Liver (tissue), 9 donors: ENCODE results near the gene TNK1. TPM values are rescaled to one million over a fixed set of nuclear protein-coding genes. Genes with fewer than 3 reads are reported as not detected.

Source experiments
- DNase-seq: peaks from one replicate; pipeline ENCODE4 v3.0.0-alpha.2; 2017; ENCODE audit warnings: low spot score
- H3K27ac ChIP-seq, 2 donors: one replicate each; pipeline ENCODE4 v1.7.0; 2013; ENCODE audit warnings: inconsistent platforms in 2 of 2, low read length in 2 of 2, control low read depth in 1 of 2, low read depth in 1 of 2, mild to moderate bottlenecking in 1 of 2
- H3K27me3 ChIP-seq, 4 donors: one replicate each; pipeline versions ENCODE4 v1.6.1 to v1.7.0; 2013; ENCODE audit warnings: low read length in 3 of 4, inconsistent platforms in 1 of 4, mild to moderate bottlenecking in 1 of 4, moderate library complexity in 1 of 4; ENCODE audit not compliant: control insufficient read depth in 4 of 4, insufficient read depth in 4 of 4
- H3K36me3 ChIP-seq, 4 donors: one replicate each; pipeline versions ENCODE4 v1.6.1 to v1.7.0; 2013; ENCODE audit warnings: low read length in 3 of 4, mild to moderate bottlenecking in 3 of 4, low read depth in 1 of 4, moderate library complexity in 1 of 4; ENCODE audit not compliant: control insufficient read depth in 4 of 4, insufficient read depth in 3 of 4
- H3K4me1 ChIP-seq, 4 donors: one replicate each; pipeline versions ENCODE4 v1.6.1 to v1.7.0; 2013; ENCODE audit warnings: low read length in 3 of 4, mild to moderate bottlenecking in 3 of 4, moderate library complexity in 1 of 4; ENCODE audit not compliant: control insufficient read depth in 4 of 4, insufficient read depth in 4 of 4
- H3K4me3 ChIP-seq, 3 donors: one replicate each; pipeline versions ENCODE4 v1.6.1 to v1.7.0; 2013; ENCODE audit warnings: low read length in 3 of 3, control low read depth in 1 of 3, low read depth in 1 of 3, mild to moderate bottlenecking in 1 of 3
- H3K9ac ChIP-seq, 2 donors: one replicate each; pipeline ENCODE4 v1.7.0; 2013; ENCODE audit warnings: low read length in 2 of 2, mild to moderate bottlenecking in 2 of 2, moderate library complexity in 2 of 2, control low read depth in 1 of 2, low read depth in 1 of 2
- H3K9me3 ChIP-seq, 4 donors: one replicate each; pipeline versions ENCODE4 v1.6.1 to v1.7.0; 2013; ENCODE audit warnings: low read length in 3 of 4; ENCODE audit not compliant: control insufficient read depth in 4 of 4
- ATF3 ChIP-seq: IDR thresholded peaks from 2 replicates; pipeline ENCODE4 v1.6.1; 2016; ENCODE audit warnings: antibody characterized with exemption
- CTCF ChIP-seq: fragments of 150-350 bp; IDR thresholded peaks from 2 replicates; pipeline ENCODE4 v1.5.1; 2017; ENCODE audit warnings: improper control_type of control experiment, low read depth, low read length; ENCODE audit not compliant: missing input control
- EGR1 ChIP-seq, 2 donors: IDR thresholded peaks; 2 replicates each; pipeline ENCODE4 v1.6.1; 2016 to 2018; ENCODE audit warnings: antibody characterized with exemption in 2 of 2, low read depth in 2 of 2
- FOXA1 ChIP-seq: IDR thresholded peaks from 2 replicates; pipeline ENCODE4 v1.6.1; 2016; ENCODE audit warnings: antibody characterized with exemption
- FOXA2 ChIP-seq: IDR thresholded peaks from 2 replicates; pipeline ENCODE4 v1.6.1; 2016; ENCODE audit warnings: antibody characterized with exemption
- GABPA ChIP-seq, 2 donors: IDR thresholded peaks in 1 of 2; conservative IDR thresholded peaks in 1 of 2; 2 replicates each; pipeline ENCODE4 v1.6.1; 2016; ENCODE audit warnings: antibody characterized with exemption in 2 of 2, mild to moderate bottlenecking in 1 of 2, moderate library complexity in 1 of 2
- HNF4A ChIP-seq, 2 donors: conservative IDR thresholded peaks; 2 replicates each; pipeline ENCODE4 v1.6.1; 2016; ENCODE audit warnings: antibody characterized with exemption in 2 of 2, mild to moderate bottlenecking in 2 of 2
- HNF4G ChIP-seq: IDR thresholded peaks from 2 replicates; pipeline ENCODE4 v1.6.1; 2016; ENCODE audit warnings: antibody characterized with exemption
- JUND ChIP-seq, 2 donors: IDR thresholded peaks; 2 replicates each; pipeline ENCODE4 v1.6.1; 2016; ENCODE audit warnings: antibody characterized with exemption in 2 of 2
- MAX ChIP-seq: IDR thresholded peaks from 2 replicates; pipeline ENCODE4 v1.6.1; 2016; ENCODE audit warnings: antibody characterized with exemption
- NR2F2 ChIP-seq: IDR thresholded peaks from 2 replicates; pipeline ENCODE4 v1.6.1; 2016; ENCODE audit warnings: antibody characterized with exemption
- RAD21 ChIP-seq, 2 donors: IDR thresholded peaks; 2 replicates each; pipeline ENCODE4 v1.6.1; 2016; ENCODE audit warnings: antibody characterized with exemption in 2 of 2, mild to moderate bottlenecking in 2 of 2
- REST ChIP-seq: IDR thresholded peaks from 2 replicates; pipeline ENCODE4 v1.6.1; 2016; ENCODE audit warnings: antibody characterized with exemption, mild to moderate bottlenecking
- RXRA ChIP-seq, 2 donors: IDR thresholded peaks; 2 replicates each; pipeline ENCODE4 v1.6.1; 2017 to 2018; ENCODE audit warnings: antibody characterized with exemption in 2 of 2, mild to moderate bottlenecking in 1 of 2
- SP1 ChIP-seq: IDR thresholded peaks from 2 replicates; pipeline ENCODE4 v1.6.1; 2018; ENCODE audit warnings: antibody characterized with exemption, mild to moderate bottlenecking
- TAF1 ChIP-seq: conservative IDR thresholded peaks from 2 replicates; pipeline ENCODE4 v1.6.1; 2016; ENCODE audit warnings: antibody characterized with exemption, mild to moderate bottlenecking
- YY1 ChIP-seq: IDR thresholded peaks from 2 replicates; pipeline ENCODE4 v1.6.1; 2016; ENCODE audit warnings: antibody characterized with exemption, mild to moderate bottlenecking
- ZBTB33 ChIP-seq: IDR thresholded peaks from 2 replicates; pipeline ENCODE4 v1.6.1; 2016; ENCODE audit warnings: antibody characterized with exemption
- WGBS: extraction: QIAGEN DNeasy Blood & Tissue Kit; methylation state at CpG from one replicate; pipeline ENCODE4 v1.1.7; 2013; 5-methylcytosine and 5-hydroxymethylcytosine counted together
- polyA plus RNA-seq, 2 donors: library from polyadenylated mRNA; stranded (reverse) in 1 of 2; unstranded in 1 of 2; fragments of 200-250 nt in 1 of 2; fragments of >200 nt in 1 of 2; fragmentation: Nextera tagmentation in 1 of 2; extraction: Ambion mirVana in 1 of 2; gene quantifications; one replicate each; pipeline versions ENCODE4 v1.2.1 to v1.2.3, GENCODE V29; 2013 to 2015
- total RNA-seq, 2 donors: library from RNA; depleted of rRNA; stranded (reverse); fragments of >200 nt; gene quantifications; one replicate each; pipeline ENCODE4 v1.2.3, GENCODE V29; 2014
- donor health status: healthy.
- donor health status: healthy.
- donor health status: healthy.
- donor health status: healthy.
- donor health status: healthy.

TNK1 gene
- total and polyA plus RNA-seq, 4 donors = 0.05 to 3.5 (median 2.5) TPM

GRCh38 chr17:7425316-7425715 is 44.4 kb downstream of the TNK1 start, which contains the start of gene SPEM2:
TSS of gene SPEM2 (plus strand) at chr17:7425616. CDS start at chr17:7425689, 73 bp downstream.
- no peak within 1 kb of the TSS for H3K27ac ChIP-seq
- WGBS = 85% methylated on average over 7 of the region's 7 CpGs
- H3K27me3 ChIP-seq = no peaks in the 10 kb centered on the region
- no peak within 1 kb of the TSS for H3K9ac ChIP-seq
- H3K36me3 ChIP-seq = no peaks in the 10 kb centered on the region
- no peak for DNase-seq
- H3K9me3 ChIP-seq = no peaks in the 10 kb centered on the region
- TF ChIP-seq MAX (no peak), JUND (IDR thresholded peaks at IDR 0.05) (no peak), SP1 (no peak), FOXA1 (no peak), YY1 (no peak), CTCF (no peak), RAD21 (IDR thresholded peaks at IDR 0.05) (no peak), GABPA (IDR thresholded peaks at IDR 0.05 in 1 of 2, conservative IDR thresholded peaks at IDR 0.05 in 1 of 2) (no peak), HNF4G (no peak), ZBTB33 (no peak), ATF3 (no peak), TAF1 (no peak), EGR1 (IDR thresholded peaks at IDR 0.05; ENCODE audit: low read depth in 2 of 2) (no peak), NR2F2 (no peak), FOXA2 (no peak), HNF4A (conservative IDR thresholded peaks at IDR 0.05) (no peak), REST (no peak)
- no peaks in the 10 kb centered on the region for H3K4me1 ChIP-seq
- no peak within 1 kb of the TSS for H3K4me3 ChIP-seq

GRCh38 chr17:7425756-7426155 is 44.9 kb downstream of the TNK1 start:
- H3K9me3 ChIP-seq = no peaks in the 10 kb centered on the region
- H3K4me3 ChIP-seq = no peak overlapping the region
- no peak overlapping the region for H3K27ac ChIP-seq
- no peaks in the 10 kb centered on the region for H3K4me1 ChIP-seq
- H3K36me3 ChIP-seq = no peaks in the 10 kb centered on the region
- 88% methylated on average over 8 of the region's 8 CpGs for WGBS
- H3K9ac ChIP-seq = no peak overlapping the region
- DNase-seq = no peak
- H3K27me3 ChIP-seq = no peaks in the 10 kb centered on the region
- no peak for TF ChIP-seq REST
- TF ChIP-seq HNF4G = no peak
- TF ChIP-seq SP1 = no peak
- no peak for TF ChIP-seq TAF1
- TF ChIP-seq JUND (IDR thresholded peaks at IDR 0.05) = no peak
- TF ChIP-seq CTCF = no peak
- TF ChIP-seq FOXA1 = no peak
- TF ChIP-seq RAD21 (IDR thresholded peaks at IDR 0.05) = no peak
- no peak for TF ChIP-seq EGR1 (IDR thresholded peaks at IDR 0.05; ENCODE audit: low read depth in 2 of 2)
- no peak for TF ChIP-seq NR2F2
- TF ChIP-seq YY1 = no peak
- no peak for TF ChIP-seq GABPA (IDR thresholded peaks at IDR 0.05 in 1 of 2, conservative IDR thresholded peaks at IDR 0.05 in 1 of 2)
- no peak for TF ChIP-seq RXRA (IDR thresholded peaks at IDR 0.05)
- no peak for TF ChIP-seq HNF4A (conservative IDR thresholded peaks at IDR 0.05)
